GM19455 (cell line): Measurements from ENCODE around the gene DTX1.
"Not testable (repeated sequence)": the region's sequence is repeated elsewhere in the genome, so short reads cannot be mapped to it uniquely, and the experiment has no call there.

Source experiments
- ATAC-seq: cut with Tn5 transposase; IDR thresholded peaks from one replicate; pipeline ENCODE4 v1.9.1; 2021; ENCODE audit not compliant: unreplicated experiment

Gene DTX1

GRCh38 chr12:113135178-113136127 lies 78.9 kb downstream of the DTX1 start, which contains the start of gene RASAL1:
Gene RASAL1, minus strand, starts transcription at chr12:113135761. Its CDS starts 299 bp downstream, at chr12:113135462.
- no peak for ATAC-seq

- no peak for ATAC-seq
Observed at GRCh38 chr12:113136128-113136989, 79.8 kb downstream of the DTX1 start.

- ATAC-seq = no peak
Observed at GRCh38 chr12:113136990-113137511, 80.5 kb downstream of the DTX1 start.

- no peak for ATAC-seq
Observed at GRCh38 chr12:113137861-113138783, 81.6 kb downstream of the DTX1 start.

GRCh38 chr12:113138826-113139225 lies 82.3 kb downstream of the DTX1 start:
- ATAC-seq = no peak

- no peak for ATAC-seq
Observed at GRCh38 chr12:113140706-113141105, 84.2 kb downstream of the DTX1 start.

- not testable (repeated sequence) for ATAC-seq
Observed at GRCh38 chr12:113141716-113142115, 85.2 kb downstream of the DTX1 start.

- ATAC-seq = no peak
Observed at GRCh38 chr12:113142173-113142885, 85.8 kb downstream of the DTX1 start.

- ATAC-seq = no peak
Observed at GRCh38 chr12:113142886-113143332, 86.4 kb downstream of the DTX1 start.

GRCh38 chr12:113143959-113144358 lies 87.4 kb downstream of the DTX1 start:
- ATAC-seq = no peak

GRCh38 chr12:113144806-113145205 lies 88.3 kb downstream of the DTX1 start:
- no peak for ATAC-seq

GRCh38 chr12:113145720-113146551 lies 89.4 kb downstream of the DTX1 start:
- no peak for ATAC-seq

- no peak for ATAC-seq
Observed at GRCh38 chr12:113146999-113147398, 90.5 kb downstream of the DTX1 start.
